Vagina (tissue), 2 donors: Measurements from ENCODE around the gene HOPX. TPM values are rescaled to one million over a fixed set of nuclear protein-coding genes. Genes with fewer than 3 reads are reported as not detected.

ENCODE experiments used
- DNase-seq, 2 donors: peaks; one replicate each; pipeline ENCODE4 v3.0.0-alpha.2; 2017; ENCODE audit errors: extremely low spot score in 2 of 2
- H3K27ac ChIP-seq: fragments of 200-600 bp; sonication (generic); one replicate; pipeline ENCODE4 v1.5.1; 2019
- H3K27me3 ChIP-seq: fragments of 200-600 bp; sonication (generic); one replicate; pipeline ENCODE4 v1.5.1; 2019
- H3K36me3 ChIP-seq, 2 donors: fragments of 200-600 bp; sonication (generic); one replicate each; pipeline ENCODE4 v1.5.1; 2017 to 2019
- H3K4me1 ChIP-seq: fragments of 200-600 bp; sonication (generic); one replicate; pipeline ENCODE4 v1.5.1; 2019
- H3K4me3 ChIP-seq, 2 donors: fragments of 200-600 bp; sonication (generic); 1 replicate in 1 of 2; 2 replicates in 1 of 2; pipeline ENCODE4 v1.5.1; 2016 to 2019
- H3K9me3 ChIP-seq: fragments of 200-600 bp; sonication (generic); one replicate; pipeline ENCODE4 v1.5.1; 2019
- CTCF ChIP-seq, 3 experiments: fragments of 450-650 bp in 2 of 3; fragments of 200-600 bp in 1 of 3; sonication (generic) in 1 of 3; IDR thresholded peaks; one replicate each; pipeline ENCODE4 v1.5.1; 2017 to 2019; ENCODE audit warnings: antibody characterized with exemption in 3 of 3, mild to moderate bottlenecking in 2 of 3, moderate library complexity in 2 of 3
- POLR2A ChIP-seq, 2 donors: fragments of 450-650 bp; IDR thresholded peaks; one replicate each; pipeline ENCODE4 v1.6.1; 2017; ENCODE audit warnings: antibody characterized with exemption in 2 of 2, mild to moderate bottlenecking in 2 of 2, moderate library complexity in 2 of 2
- POLR2AphosphoS5 ChIP-seq, 2 donors: sonication (generic); formaldehyde crosslinking; IDR thresholded peaks; one replicate each; pipeline ENCODE4 v1.9.0; 2017; ENCODE audit warnings: antibody characterized with exemption in 2 of 2, mild to moderate bottlenecking in 2 of 2, low read depth in 1 of 2; ENCODE audit not compliant: insufficient read depth in 1 of 2
- intact Hi-C: fragments of 100-400 bp; cut with DNase I; formaldehyde crosslinking; loops from one replicate; pipeline ENCODE4 v1.15.1; 2023
- total RNA-seq: library from RNA; depleted of rRNA; stranded (reverse); fragments of >200 nt; gene quantifications from one replicate; pipeline ENCODE4 v1.2.3, GENCODE V29; 2016

The HOPX gene
- total RNA-seq, 1 donor from 2014 or later = 112 TPM

- no peaks in the 10 kb centered on the region for H3K36me3 ChIP-seq
- H3K4me1 ChIP-seq = peaks cover 46% of the 10 kb centered on the region
- DNase-seq = no peak
- no peak overlapping the region for H3K4me3 ChIP-seq
- no peaks in the 10 kb centered on the region for H3K9me3 ChIP-seq
- no peaks in the 10 kb centered on the region for H3K27me3 ChIP-seq
- peak in 1 of 2 donors; percentile 42 for TF ChIP-seq POLR2AphosphoS5 (IDR thresholded peaks at IDR 0.05; ENCODE audit: insufficient read depth in 1 of 2, low read depth in 1 of 2)
- TF ChIP-seq POLR2A (IDR thresholded peaks at IDR 0.05) = no peak
- intact Hi-C loops = no loop called here
- peak overlapping the region; percentile 34 for H3K27ac ChIP-seq
These were observed 24.0 kb downstream of the HOPX start for GRCh38 chr4:56657128-56657527.

- Histone ChIP-seq H3K27ac (peak overlapping the region; percentile 67), H3K9me3 (no peaks in the 10 kb centered on the region), H3K36me3 (no peaks in the 10 kb centered on the region), H3K27me3 (no peaks in the 10 kb centered on the region), H3K4me3 (peak overlapping the region; percentile 65 to 70), H3K4me1 (peaks cover 46% of the 10 kb centered on the region)
- TF ChIP-seq POLR2AphosphoS5 (IDR thresholded peaks at IDR 0.05; ENCODE audit: insufficient read depth in 1 of 2, low read depth in 1 of 2) (peak in 1 of 2 donors; percentile 58), POLR2A (IDR thresholded peaks at IDR 0.05) (no peak)
- intact Hi-C loops = no loop called here
- DNase-seq = no peak
These were observed 24.8 kb downstream of the HOPX start for GRCh38 chr4:56656346-56656643.

GRCh38 chr4:56655627-56656345 is 25.3 kb downstream of the HOPX start:
- no peak for DNase-seq
- peak overlapping the region; percentile 65 to 70 for H3K4me3 ChIP-seq
- intact Hi-C loops = no loop called here

DNA sequence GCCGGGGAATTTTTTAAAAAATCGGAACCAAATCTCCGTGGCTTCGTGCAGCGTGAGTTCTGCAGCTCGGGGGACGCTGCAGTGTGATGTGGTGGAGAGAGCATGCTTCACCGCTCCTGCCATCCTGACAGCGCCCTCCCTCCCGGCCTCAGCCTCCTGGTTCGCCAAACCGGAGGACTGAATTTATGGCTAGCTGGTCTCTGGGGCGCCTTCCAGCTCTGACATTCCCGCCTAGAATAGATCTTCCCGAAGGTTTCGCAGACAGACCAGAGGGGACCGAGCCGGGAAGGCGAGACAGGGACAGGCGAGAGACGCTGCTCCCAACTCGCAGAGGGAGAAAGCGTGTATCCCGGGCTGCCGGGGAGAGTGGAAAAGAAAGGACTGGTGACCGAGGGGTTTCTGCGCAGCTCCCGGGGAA is 25.9 kb downstream of the HOPX start:
- H3K4me1 ChIP-seq = peaks cover 46% of the 10 kb centered on the region
- H3K27me3 ChIP-seq = no peaks in the 10 kb centered on the region
- peak overlapping the region; percentile 65 to 70 for H3K4me3 ChIP-seq
- intact Hi-C loops = no loop called here
- no peaks in the 10 kb centered on the region for H3K9me3 ChIP-seq
- no peak for DNase-seq
- H3K27ac ChIP-seq = peak overlapping the region; percentile 67
- no peaks in the 10 kb centered on the region for H3K36me3 ChIP-seq
- TF ChIP-seq CTCF (IDR thresholded peaks at IDR 0.05) (no peak), POLR2AphosphoS5 (IDR thresholded peaks at IDR 0.05; ENCODE audit: insufficient read depth in 1 of 2, low read depth in 1 of 2) (no peak), POLR2A (IDR thresholded peaks at IDR 0.05) (no peak)

More at GRCh38 chr4:56655627-56656345, 25.3 kb downstream of the HOPX start:
- Histone ChIP-seq H3K4me1 (peaks cover 46% of the 10 kb centered on the region), H3K9me3 (no peaks in the 10 kb centered on the region), H3K36me3 (no peaks in the 10 kb centered on the region), H3K27me3 (no peaks in the 10 kb centered on the region), H3K27ac (peak overlapping the region; percentile 67)
- TF ChIP-seq POLR2AphosphoS5 (IDR thresholded peaks at IDR 0.05; ENCODE audit: insufficient read depth in 1 of 2, low read depth in 1 of 2) (no peak), CTCF (IDR thresholded peaks at IDR 0.05) (no peak), POLR2A (IDR thresholded peaks at IDR 0.05) (no peak)

GRCh38 chr4:56654238-56654632 is 26.9 kb downstream of the HOPX start:
- no peak for DNase-seq
- Histone ChIP-seq H3K9me3 (no peaks in the 10 kb centered on the region), H3K27ac (peak overlapping the region; percentile 34), H3K4me3 (no peak overlapping the region), H3K4me1 (peaks cover 42% of the 10 kb centered on the region), H3K27me3 (no peaks in the 10 kb centered on the region), H3K36me3 (peaks cover 0 to 4% of the 10 kb centered on the region in 2 donors)
- TF ChIP-seq CTCF (IDR thresholded peaks at IDR 0.05) (no peak), POLR2AphosphoS5 (IDR thresholded peaks at IDR 0.05; ENCODE audit: insufficient read depth in 1 of 2, low read depth in 1 of 2) (no peak), POLR2A (IDR thresholded peaks at IDR 0.05) (no peak)
- intact Hi-C loops = no loop called here
